Type B pancreatic cell (in vitro differentiated cells): Measurements from ENCODE around the gene B4GALNT4. TPM values are rescaled to one million over a fixed set of nuclear protein-coding genes. Genes with fewer than 3 reads are reported as not detected.
"Not testable (repeated sequence)": the region's sequence is repeated elsewhere in the genome, so short reads cannot be mapped to it uniquely, and the experiment has no call there.

ENCODE experiments used
- DNase-seq: peaks from one replicate; pipeline ENCODE4 v3.0.0; 2021; ENCODE audit warnings: mixed read lengths; ENCODE audit not compliant: unreplicated experiment; ENCODE audit errors: extremely low spot score
- H3K27ac Mint-ChIP-seq: 2 replicates; pipeline ENCODE4 v1.8.0; 2021; ENCODE audit warnings: mild to moderate bottlenecking, mixed read lengths
- H3K27me3 Mint-ChIP-seq: 2 replicates; pipeline ENCODE4 v1.8.0; 2021; ENCODE audit warnings: mixed read lengths
- H3K36me3 Mint-ChIP-seq: 2 replicates; pipeline ENCODE4 v1.8.0; 2021; ENCODE audit warnings: mixed read lengths
- H3K4me1 Mint-ChIP-seq: one replicate; pipeline ENCODE4 v1.8.0; 2021; ENCODE audit warnings: mixed read lengths; ENCODE audit not compliant: unreplicated experiment
- H3K4me3 Mint-ChIP-seq: 2 replicates; pipeline ENCODE4 v1.8.0; 2021; ENCODE audit warnings: mild to moderate bottlenecking, mixed read lengths
- H3K9me3 Mint-ChIP-seq: 2 replicates; pipeline ENCODE4 v1.8.0; 2021; ENCODE audit warnings: mixed read lengths
- CTCF ChIP-seq: fragments of 200-600 bp; sonication (generic); conservative IDR thresholded peaks from 2 replicates; pipeline ENCODE4 v1.5.0; 2021; ENCODE audit warnings: antibody characterized with exemption, mild to moderate bottlenecking
- total RNA-seq: library from RNA; stranded (reverse); gene quantifications from 2 replicates; pipeline ENCODE4 v1.2.1, GENCODE V29; 2021; ENCODE audit warnings: low replicate concordance

The B4GALNT4 gene
- total RNA-seq, 1 donor from 2014 or later = 185 TPM

GRCh38 chr11:330694-331357 is 38.5 kb upstream of the B4GALNT4 start:
- Mint-ChIP-seq H3K27ac (no peak overlapping the region), H3K36me3 (no peaks in the 10 kb centered on the region), H3K9me3 (peaks cover 6% of the 10 kb centered on the region), H3K27me3 (no peaks in the 10 kb centered on the region), H3K4me1 (peaks cover 38% of the 10 kb centered on the region), H3K4me3 (no peak overlapping the region)
- no peak for DNase-seq
- TF ChIP-seq CTCF = no peak

- TF ChIP-seq CTCF = no peak
- no peaks in the 10 kb centered on the region for H3K36me3 Mint-ChIP-seq
- H3K4me1 Mint-ChIP-seq = peaks cover 41% of the 10 kb centered on the region
- H3K4me3 Mint-ChIP-seq = no peak overlapping the region
- DNase-seq = no peak
- no peaks in the 10 kb centered on the region for H3K27me3 Mint-ChIP-seq
- peaks cover 6% of the 10 kb centered on the region for H3K9me3 Mint-ChIP-seq
- H3K27ac Mint-ChIP-seq = no peak overlapping the region
Observed at GRCh38 chr11:331358-332060, 37.8 kb upstream of the B4GALNT4 start.

GRCh38 chr11:332651-333480 is 36.4 kb upstream of the B4GALNT4 start:
- no peak for DNase-seq
- Mint-ChIP-seq H3K27ac (no peak overlapping the region), H3K4me3 (no peak overlapping the region), H3K36me3 (no peaks in the 10 kb centered on the region), H3K4me1 (peaks cover 46% of the 10 kb centered on the region), H3K27me3 (no peaks in the 10 kb centered on the region), H3K9me3 (peaks cover 6% of the 10 kb centered on the region)
- no peak for TF ChIP-seq CTCF

- peak overlapping the region; percentile 56 for H3K27ac Mint-ChIP-seq
- H3K36me3 Mint-ChIP-seq, H3K9me3 Mint-ChIP-seq, DNase-seq, H3K27me3 Mint-ChIP-seq: not testable (repeated sequence)
- peak overlapping the region; percentile 34 for H3K4me3 Mint-ChIP-seq
- H3K4me1 Mint-ChIP-seq = peaks cover 46% of the 10 kb centered on the region
Observed at GRCh38 chr11:333616-334263, 35.6 kb upstream of the B4GALNT4 start.

- Mint-ChIP-seq H3K4me3 (peak overlapping the region; percentile 63), H3K36me3 (no peaks in the 10 kb centered on the region), H3K9me3 (peaks cover 3% of the 10 kb centered on the region), H3K4me1 (peaks cover 40% of the 10 kb centered on the region), H3K27ac (peak overlapping the region; percentile 56), H3K27me3 (no peaks in the 10 kb centered on the region)
- DNase-seq = no peak
- no peak for TF ChIP-seq CTCF
Observed at GRCh38 chr11:334264-334994, 34.9 kb upstream of the B4GALNT4 start.
